EL (cell line): ENCODE data around the gene KLK10.
"Not testable (repeated sequence)": the region's sequence is repeated elsewhere in the genome, so short reads cannot be mapped to it uniquely, and the experiment has no call there.

Experiments used
- DNase-seq: peaks from one replicate; pipeline ENCODE4 v3.0.0-alpha.2; 2016

Gene KLK10

GRCh38 chr19:51000981-51001380 lies 18.5 kb downstream of the KLK10 start:
- no peak for DNase-seq

- no peak for DNase-seq
These were observed 19.1 kb downstream of the KLK10 start for GRCh38 chr19:51000426-51000825.

GRCh38 chr19:50998686-50999085 lies 20.8 kb downstream of the KLK10 start:
- no peak for DNase-seq

GRCh38 chr19:50998061-50998460 lies 21.4 kb downstream of the KLK10 start:
- no peak for DNase-seq

- DNase-seq, result no peak
These were observed 25.4 kb downstream of the KLK10 start for GRCh38 chr19:50994129-50994528.

- no peak for DNase-seq
These were observed 26.9 kb downstream of the KLK10 start for GRCh38 chr19:50992666-50993035.

- DNase-seq, result not testable (repeated sequence)
These were observed 35.1 kb downstream of the KLK10 start for GRCh38 chr19:50984416-50984815.

GRCh38 chr19:50983625-50984292 lies 35.8 kb downstream of the KLK10 start, which contains the start of gene KLK7:
TSS of gene KLK7 (minus strand) at chr19:50983917. CDS start at chr19:50982399, 1,518 bp downstream.
- no peak for DNase-seq

GRCh38 chr19:50982186-50982585 lies 37.3 kb downstream of the KLK10 start:
- no peak for DNase-seq

- no peak for DNase-seq
These were observed 37.8 kb downstream of the KLK10 start for GRCh38 chr19:50981587-50982146.

GRCh38 chr19:50980208-50980607 lies 39.3 kb downstream of the KLK10 start:
- no peak for DNase-seq

- DNase-seq, result no peak
These were observed 39.8 kb downstream of the KLK10 start for GRCh38 chr19:50979758-50980157.

GRCh38 chr19:50978772-50979390 lies 40.6 kb downstream of the KLK10 start:
- DNase-seq, result no peak

GRCh38 chr19:50977626-50978025 lies 41.9 kb downstream of the KLK10 start:
- no peak for DNase-seq

- no peak for DNase-seq
These were observed 43.7 kb downstream of the KLK10 start for GRCh38 chr19:50975766-50976165.

GRCh38 chr19:50974702-50975556 lies 44.6 kb downstream of the KLK10 start:
- no peak for DNase-seq

- DNase-seq, result no peak
These were observed 46.6 kb downstream of the KLK10 start for GRCh38 chr19:50972795-50973376.

GRCh38 chr19:50969810-50970209 lies 49.7 kb downstream of the KLK10 start:
- not testable (repeated sequence) for DNase-seq

GRCh38 chr19:50969413-50969760 lies 50.1 kb downstream of the KLK10 start, which contains the start of gene KLK6:
TSS of gene KLK6 (minus strand) at chr19:50969591. CDS start at chr19:50968104, 1,487 bp downstream.
- DNase-seq, result no peak

GRCh38 chr19:50968716-50969412 lies 50.6 kb downstream of the KLK10 start:
- DNase-seq, result no peak

GRCh38 chr19:50967929-50968715 lies 51.4 kb downstream of the KLK10 start:
- no peak for DNase-seq

GRCh38 chr19:50964266-50964665 lies 55.2 kb downstream of the KLK10 start:
- no peak for DNase-seq
